OCI-LY3 (cell line): ENCODE measurements around the gene LY6G6C.

Experiments used
- H2AFZ ChIP-seq: fragments of 200-600, 300-600 bp; shearing (Covaris generic); 2 replicates; pipeline ENCODE4 v1.6.0; 2014; ENCODE audit warnings: antibody characterized with exemption, low read depth, low read length
- H3K27ac ChIP-seq: fragments of 200-600, 300-600 bp; sonication (generic); 2 replicates; pipeline ENCODE4 v1.5.1; 2014; ENCODE audit warnings: mild to moderate bottlenecking, low read length, moderate library complexity, mixed read lengths
- H3K27me3 ChIP-seq: fragments of 200-600, 300-600 bp; sonication (generic); 2 replicates; pipeline ENCODE4 v1.6.1; 2014; ENCODE audit warnings: low read depth, low read length, mixed read lengths
- H3K36me3 ChIP-seq: fragments of 200-600, 300-600 bp; sonication (generic); replicated peaks from 2 replicates; pipeline ENCODE3; 2014; ENCODE audit warnings: low read depth, low read length, mixed read lengths
- H3K4me1 ChIP-seq: fragments of 300-600, 200-600 bp; sonication (generic); 2 replicates; pipeline ENCODE4 v1.6.1; 2014; ENCODE audit warnings: low read length, mixed read lengths
- H3K4me2 ChIP-seq: fragments of 200-600, 300-600 bp; sonication (generic); 2 replicates; pipeline ENCODE4 v1.6.1; 2014; ENCODE audit warnings: low read length, mixed read lengths
- H3K4me3 ChIP-seq: fragments of 300-600, 200-600 bp; sonication (generic); 2 replicates; pipeline ENCODE4 v1.5.1; 2014; ENCODE audit warnings: antibody characterized with exemption, mild to moderate bottlenecking, low read length, moderate library complexity
- H3K79me2 ChIP-seq: fragments of 300-600, 200-600 bp; shearing (Covaris generic); 2 replicates; pipeline ENCODE4 v1.6.1; 2014; ENCODE audit warnings: mild to moderate bottlenecking, low read length, mixed read lengths
- H3K9ac ChIP-seq: fragments of 300-600, 200-600 bp; shearing (Covaris generic); 2 replicates; pipeline ENCODE4 v1.6.0; 2014; ENCODE audit warnings: mild to moderate bottlenecking, low read length, moderate library complexity
- H3K9me3 ChIP-seq: fragments of 200-600, 300-600 bp; shearing (Covaris generic); 2 replicates; pipeline ENCODE4 v1.6.1; 2014; ENCODE audit warnings: low read length, mixed read lengths; ENCODE audit not compliant: insufficient read depth
- H4K20me1 ChIP-seq: fragments of 200-600, 300-600 bp; sonication (generic); 2 replicates; pipeline ENCODE4 v1.6.1; 2016; ENCODE audit warnings: low read length, mixed read lengths; ENCODE audit not compliant: insufficient read depth
- CTCF ChIP-seq: fragments of 200-600, 300-600 bp; sonication (generic); IDR thresholded peaks from 2 replicates; pipeline ENCODE4 v1.5.1; 2014; ENCODE audit warnings: antibody characterized with exemption, low read length, low read depth
- EZH2phosphoT487 ChIP-seq: fragments of 200-600 bp; shearing (Covaris generic); IDR thresholded peaks from 2 replicates; pipeline ENCODE4 v1.6.1; 2018; ENCODE audit warnings: antibody characterized with exemption, mixed run types, low read depth

The LY6G6C gene

GRCh38 chr6:31687860-31688693 lies 33.5 kb downstream of the LY6G6C start:
- H3K79me2 ChIP-seq = no peaks in the 10 kb centered on the region
- H3K27me3 ChIP-seq = no peaks in the 10 kb centered on the region
- no peak overlapping the region for H3K4me2 ChIP-seq
- no peaks in the 10 kb centered on the region for H3K9me3 ChIP-seq
- no peak overlapping the region for H3K9ac ChIP-seq
- peaks cover 5% of the 10 kb centered on the region; the same call in 1 of the 2 replicates for H3K4me1 ChIP-seq
- TF ChIP-seq CTCF (no peak), EZH2phosphoT487 (no peak)
- no peak overlapping the region for H3K4me3 ChIP-seq
- H3K27ac ChIP-seq = no peak overlapping the region
- H4K20me1 ChIP-seq = no peaks in the 10 kb centered on the region
- no peak overlapping the region for H2AFZ ChIP-seq
- H3K36me3 ChIP-seq = peaks cover 2% of the 10 kb centered on the region

- peaks cover 5% of the 10 kb centered on the region; the same call in 1 of the 2 replicates for H3K4me1 ChIP-seq
- H3K9me3 ChIP-seq = no peaks in the 10 kb centered on the region
- no peak overlapping the region for H3K27ac ChIP-seq
- peaks cover 2% of the 10 kb centered on the region for H3K36me3 ChIP-seq
- no peak overlapping the region for H2AFZ ChIP-seq
- no peak overlapping the region for H3K9ac ChIP-seq
- TF ChIP-seq EZH2phosphoT487 (no peak), CTCF (no peak)
- H3K79me2 ChIP-seq = no peaks in the 10 kb centered on the region
- no peaks in the 10 kb centered on the region for H4K20me1 ChIP-seq
- H3K27me3 ChIP-seq = no peaks in the 10 kb centered on the region
- no peak overlapping the region for H3K4me3 ChIP-seq
- no peak overlapping the region for H3K4me2 ChIP-seq
Measured at GRCh38 chr6:31687321-31687720, 34.2 kb downstream of the LY6G6C start.

- H3K27ac ChIP-seq = no peak overlapping the region
- no peak overlapping the region for H2AFZ ChIP-seq
- H4K20me1 ChIP-seq = no peaks in the 10 kb centered on the region
- H3K79me2 ChIP-seq = no peaks in the 10 kb centered on the region
- H3K9me3 ChIP-seq = no peaks in the 10 kb centered on the region
- peaks cover 5% of the 10 kb centered on the region; the same call in 1 of the 2 replicates for H3K4me1 ChIP-seq
- H3K4me2 ChIP-seq = no peak overlapping the region
- no peak overlapping the region for H3K4me3 ChIP-seq
- TF ChIP-seq EZH2phosphoT487 (no peak), CTCF (no peak)
- peaks cover 2% of the 10 kb centered on the region for H3K36me3 ChIP-seq
- H3K27me3 ChIP-seq = no peaks in the 10 kb centered on the region
- H3K9ac ChIP-seq = no peak overlapping the region
Measured at GRCh38 chr6:31686483-31686882, 35.1 kb downstream of the LY6G6C start.

- no peaks in the 10 kb centered on the region for H3K27me3 ChIP-seq
- no peak overlapping the region for H3K9ac ChIP-seq
- no peak overlapping the region for H3K27ac ChIP-seq
- H3K36me3 ChIP-seq = no peaks in the 10 kb centered on the region
- no peak overlapping the region for H3K4me2 ChIP-seq
- TF ChIP-seq CTCF (no peak), EZH2phosphoT487 (no peak)
- H4K20me1 ChIP-seq = no peaks in the 10 kb centered on the region
- no peak overlapping the region for H2AFZ ChIP-seq
- H3K9me3 ChIP-seq = no peaks in the 10 kb centered on the region
- H3K4me1 ChIP-seq = peaks cover 4% of the 10 kb centered on the region; the same call in 1 of the 2 replicates
- H3K79me2 ChIP-seq = no peaks in the 10 kb centered on the region
- no peak overlapping the region for H3K4me3 ChIP-seq
Measured at GRCh38 chr6:31683591-31683990, 38.0 kb downstream of the LY6G6C start.
